Hepatic stellate cell (primary cell): ENCODE data around the gene SIGLEC10.

Source experiments
- DNase-seq: peaks from one replicate; pipeline ENCODE4 v3.0.0; 2011; ENCODE audit warnings: low spot score

SIGLEC10 gene

GRCh38 chr19:51392701-51393100 is 24.7 kb downstream of the SIGLEC10 start:
- DNase-seq = no peak

DNA sequence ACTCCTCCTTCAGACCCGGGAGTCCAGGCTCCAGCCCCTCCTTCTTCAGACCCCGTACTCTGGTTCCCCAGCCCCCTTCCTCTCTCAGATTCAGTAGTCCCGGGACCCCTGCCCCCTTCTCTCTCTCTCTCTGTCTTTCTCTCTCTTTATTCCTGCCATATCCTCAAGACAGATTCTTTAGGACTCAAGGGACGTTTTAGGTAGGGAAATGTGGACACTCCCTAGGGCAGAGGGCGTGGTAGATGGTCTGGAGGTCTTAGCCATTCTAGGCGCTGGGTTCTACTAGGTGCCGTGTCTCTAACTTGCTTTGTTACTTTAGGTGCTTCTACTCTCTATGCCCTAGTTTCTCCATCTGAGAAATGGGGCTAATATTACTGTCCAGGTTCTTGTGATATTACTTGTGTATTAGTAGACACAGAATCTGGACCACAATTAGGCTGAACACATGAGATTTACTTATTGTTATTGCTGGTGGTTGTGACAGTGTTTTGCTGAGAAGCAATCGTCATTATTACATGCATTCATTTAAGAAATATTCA is 26.3 kb downstream of the SIGLEC10 start:
- no peak for DNase-seq

- DNase-seq = no peak
Observed at GRCh38 chr19:51389143-51389542, 28.3 kb downstream of the SIGLEC10 start.

DNA sequence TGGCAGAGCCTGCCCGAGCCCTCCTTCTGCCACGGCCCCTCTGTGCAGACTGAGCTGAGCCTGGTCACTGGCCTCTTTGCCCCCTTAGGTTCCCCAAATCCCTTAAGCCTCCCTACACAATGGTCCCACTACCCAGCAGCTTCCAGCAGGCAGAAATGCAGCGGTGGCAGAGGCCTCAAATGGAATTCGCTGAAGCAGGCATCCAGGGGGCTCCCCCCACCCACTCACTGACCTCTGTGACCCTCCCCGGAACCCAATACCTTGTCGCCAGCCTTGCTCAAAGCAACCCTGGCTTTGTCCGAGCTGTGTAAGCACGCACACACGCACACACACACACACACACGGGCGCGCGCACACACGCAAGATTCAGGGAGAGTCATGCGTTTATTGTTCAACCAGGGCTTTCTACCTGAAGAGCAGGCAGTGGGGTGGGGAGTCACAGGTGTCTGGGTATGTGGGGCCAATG is 29.5 kb downstream of the SIGLEC10 start, which contains the start of gene LIM2:
Gene LIM2 (minus strand): TSS at position 51 of the 466 bp plus-strand sequence. CDS start 531 bp downstream, outside the sequence.
- no peak for DNase-seq

DNA sequence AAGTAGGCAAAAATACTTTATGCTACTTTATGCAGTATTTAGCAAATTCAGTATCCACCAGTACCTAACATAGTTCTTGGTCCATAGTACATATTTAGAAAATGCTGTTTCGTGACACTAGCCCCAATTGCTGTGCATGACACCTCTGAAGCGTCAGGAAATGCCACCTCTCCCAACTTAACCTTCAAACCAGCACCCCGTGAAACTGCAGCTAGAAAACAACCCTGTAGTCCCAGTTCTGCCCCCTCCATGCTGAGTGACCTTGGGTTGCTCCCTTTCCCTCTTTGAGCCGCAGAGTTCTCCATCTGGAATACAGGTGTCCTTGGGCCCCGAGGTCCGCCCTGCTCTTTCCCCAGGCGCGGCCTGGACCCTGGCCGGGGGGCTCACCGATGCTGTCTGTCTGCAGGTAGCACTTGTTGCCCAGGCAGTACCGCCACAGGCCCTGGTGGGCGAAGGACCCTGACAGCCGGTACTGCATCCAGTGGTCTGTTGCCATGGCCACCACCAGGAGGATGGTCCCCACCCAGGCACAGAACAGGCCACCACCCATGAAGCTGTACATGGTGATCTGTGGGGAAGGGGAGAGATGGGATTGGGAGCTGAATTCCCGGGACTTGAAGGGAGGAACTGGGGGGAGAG is 30.4 kb downstream of the SIGLEC10 start:
- no peak for DNase-seq

- no peak for DNase-seq
Observed at GRCh38 chr19:51382004-51382403, 35.4 kb downstream of the SIGLEC10 start.

DNA sequence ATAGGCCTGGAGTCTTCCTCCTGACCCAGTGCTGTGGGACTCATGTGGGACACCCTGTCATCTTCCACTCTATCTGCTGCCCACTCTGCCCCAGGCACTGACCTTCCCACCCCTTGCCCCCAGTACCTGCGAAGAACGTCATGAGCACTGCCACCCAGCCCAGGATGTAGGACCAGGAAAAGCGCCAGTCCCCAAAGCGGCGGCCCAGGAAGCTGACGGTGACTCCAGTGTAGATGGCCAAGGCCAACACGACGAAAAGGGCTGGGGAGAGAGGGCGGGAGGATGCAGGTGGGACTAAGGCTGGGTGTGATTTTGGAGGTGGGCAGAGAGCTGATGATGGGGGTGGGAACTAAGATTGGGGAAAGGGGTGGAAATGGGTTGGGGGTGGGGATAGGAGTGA is 37.1 kb downstream of the SIGLEC10 start:
- DNase-seq = no peak

GRCh38 chr19:51377422-51377821 is 40.0 kb downstream of the SIGLEC10 start:
- no peak for DNase-seq

DNA sequence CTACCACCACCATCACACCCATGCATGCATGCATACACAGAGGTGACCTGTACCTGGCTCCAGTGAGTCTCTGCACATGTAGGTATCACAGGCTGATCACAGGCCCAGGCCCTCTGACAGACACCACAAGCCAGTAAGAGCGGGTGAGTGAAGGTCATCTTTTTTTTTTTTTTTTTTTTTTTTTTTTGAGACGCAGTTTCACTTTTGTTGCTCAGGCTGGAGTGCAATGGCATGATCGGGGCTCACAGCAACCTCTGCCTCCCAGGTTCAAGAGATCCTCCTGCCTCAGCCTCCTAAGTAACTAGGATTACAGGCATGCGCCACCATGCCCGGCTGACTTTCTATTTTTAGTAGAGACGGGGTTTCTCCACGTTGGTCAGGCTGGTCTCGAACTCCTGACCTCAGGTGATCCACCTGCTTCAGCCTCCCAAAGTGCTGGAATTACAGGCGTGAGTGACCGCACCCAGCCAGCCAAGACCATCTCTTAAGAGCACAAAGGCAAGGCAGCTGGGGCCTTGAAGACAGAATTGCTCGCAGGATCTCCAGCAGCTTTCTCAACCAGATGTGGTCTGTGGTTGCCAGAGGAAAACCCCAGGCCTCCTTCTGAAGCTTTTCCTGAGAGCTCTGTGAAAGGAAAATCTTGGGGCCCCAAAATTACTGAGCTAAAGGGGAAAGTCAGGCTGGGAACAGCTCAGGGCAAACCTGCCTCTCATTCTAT is 41.8 kb downstream of the SIGLEC10 start:
- no peak for DNase-seq

DNA sequence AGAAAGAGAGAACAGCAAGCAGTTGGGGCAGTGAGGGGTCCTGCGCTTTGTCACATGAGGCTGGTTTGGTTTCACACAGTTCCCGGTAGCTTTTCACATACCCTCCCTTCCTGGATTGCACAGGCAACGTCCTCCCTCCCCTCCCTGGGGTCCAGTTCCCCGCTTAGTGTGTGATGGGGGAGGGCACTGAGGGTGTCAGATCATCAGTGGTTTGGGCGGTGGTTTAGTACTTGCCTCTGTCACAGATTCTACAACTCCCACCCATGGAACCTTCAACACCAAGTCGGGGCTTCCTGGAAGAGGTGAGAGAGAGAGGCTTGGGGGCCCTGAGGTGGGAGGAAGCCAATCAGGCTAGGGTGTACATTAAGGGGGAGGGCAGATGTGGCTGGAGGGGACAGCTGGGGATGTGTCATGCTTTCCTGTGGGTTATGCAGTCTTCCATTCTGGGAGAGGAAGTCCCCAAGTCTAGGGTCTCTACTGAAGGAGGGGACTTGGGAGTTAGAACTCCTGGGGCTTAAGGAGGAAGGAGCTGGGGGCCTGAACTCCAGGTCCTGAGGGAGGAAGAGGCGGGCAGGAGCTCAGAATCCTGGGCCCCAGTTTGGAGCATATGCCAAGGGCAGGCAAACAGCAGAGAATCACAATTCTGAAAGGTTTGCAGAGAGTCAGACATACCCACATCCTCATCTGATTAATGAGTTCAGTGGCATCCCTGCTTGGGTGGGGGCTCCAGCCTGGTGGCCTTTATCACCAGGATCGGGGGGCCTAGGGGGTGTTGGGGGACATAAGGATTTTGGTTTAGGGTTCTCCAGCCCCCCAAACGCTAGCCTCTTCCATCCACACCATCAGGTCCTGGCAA is 44.6 kb downstream of the SIGLEC10 start, which contains the start of gene NKG7:
Gene NKG7 (minus strand): TSS at position 6 of the 856 bp plus-strand sequence. CDS start 119 bp downstream, outside the sequence.
- DNase-seq = no peak

DNA sequence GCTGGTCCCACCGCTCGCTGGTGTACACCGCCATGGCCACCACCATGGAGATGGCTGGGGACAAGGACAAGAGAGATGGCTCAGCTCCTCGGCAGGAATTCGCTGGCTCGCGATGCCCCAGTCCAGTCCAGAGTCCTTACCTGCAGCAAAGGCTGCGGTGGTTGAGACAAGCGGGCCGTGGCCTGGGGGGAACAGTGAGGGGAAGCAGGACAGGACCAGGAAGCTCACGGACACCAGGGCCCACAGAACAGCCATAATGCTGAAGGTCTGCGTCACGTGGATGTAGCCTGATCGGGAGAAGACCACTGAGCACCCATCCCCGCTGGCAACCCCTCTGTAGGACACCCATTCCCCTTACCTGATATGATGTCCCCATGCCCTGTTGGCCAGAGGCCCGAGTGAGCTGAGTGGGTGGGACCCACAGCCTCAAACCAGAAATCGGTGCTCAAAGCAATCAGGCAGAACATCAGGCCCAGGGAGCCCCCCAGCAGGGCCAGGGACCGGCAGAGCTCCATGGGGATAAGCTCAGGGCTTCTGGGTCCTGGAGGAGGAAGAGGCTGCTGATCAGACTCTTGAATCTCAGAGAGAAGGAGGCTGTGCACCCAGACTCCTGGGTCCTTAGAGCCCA is 45.3 kb downstream of the SIGLEC10 start:
- no peak for DNase-seq

DNA sequence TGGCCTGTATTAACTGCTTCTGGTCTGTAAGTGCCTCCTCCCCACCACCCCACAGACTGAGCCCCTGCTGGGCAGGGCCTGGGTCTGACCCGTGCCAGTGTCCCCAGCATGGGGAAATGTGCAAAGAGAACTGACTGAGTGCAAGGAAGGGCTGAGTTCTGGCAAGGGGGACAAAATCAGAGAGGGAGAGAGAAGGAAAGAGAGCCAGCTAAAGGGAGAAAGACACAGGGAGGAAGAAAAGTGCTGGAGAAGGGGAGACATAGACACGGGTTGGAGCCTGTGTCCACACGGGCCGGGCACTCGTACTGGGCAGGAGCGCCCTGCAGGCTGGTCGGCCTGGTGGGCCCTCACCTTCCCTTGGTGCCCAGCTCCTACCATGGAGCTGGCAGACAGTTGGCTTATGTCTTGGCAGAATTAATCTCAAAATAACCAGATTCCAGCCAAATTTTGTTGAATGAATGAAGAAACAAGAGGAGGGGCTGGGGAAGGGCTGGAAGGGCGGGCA is 46.2 kb downstream of the SIGLEC10 start:
- no peak for DNase-seq

- DNase-seq = no peak
Observed at GRCh38 chr19:51370230-51370629, 47.2 kb downstream of the SIGLEC10 start.

- DNase-seq = peak; percentile 28
Observed at GRCh38 chr19:51368366-51369282, 48.8 kb downstream of the SIGLEC10 start, which contains the start of gene CLDND2. CLDND2 (minus strand) TSS chr19:51369003; CDS start chr19:51368577, 426 bp downstream.

- DNase-seq = peak; percentile 96
Observed at GRCh38 chr19:51367565-51368365, 49.7 kb downstream of the SIGLEC10 start.

DNA sequence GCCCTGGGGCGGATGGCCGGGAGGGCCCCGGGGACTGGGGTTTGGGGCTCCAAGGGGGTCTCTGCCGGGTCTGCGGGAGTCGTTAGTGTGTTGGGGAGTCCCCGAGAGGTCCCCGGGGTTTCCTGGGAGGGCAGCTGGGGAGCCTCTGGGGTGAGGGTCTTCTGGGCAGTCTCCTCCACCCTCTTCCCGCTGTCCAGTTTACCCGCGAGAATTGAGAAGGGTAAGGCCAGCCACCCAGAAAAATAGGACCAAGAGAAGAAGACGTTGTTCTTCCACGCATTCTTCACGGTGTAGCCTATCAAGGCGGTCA is 50.2 kb downstream of the SIGLEC10 start:
- DNase-seq = no peak

DNA sequence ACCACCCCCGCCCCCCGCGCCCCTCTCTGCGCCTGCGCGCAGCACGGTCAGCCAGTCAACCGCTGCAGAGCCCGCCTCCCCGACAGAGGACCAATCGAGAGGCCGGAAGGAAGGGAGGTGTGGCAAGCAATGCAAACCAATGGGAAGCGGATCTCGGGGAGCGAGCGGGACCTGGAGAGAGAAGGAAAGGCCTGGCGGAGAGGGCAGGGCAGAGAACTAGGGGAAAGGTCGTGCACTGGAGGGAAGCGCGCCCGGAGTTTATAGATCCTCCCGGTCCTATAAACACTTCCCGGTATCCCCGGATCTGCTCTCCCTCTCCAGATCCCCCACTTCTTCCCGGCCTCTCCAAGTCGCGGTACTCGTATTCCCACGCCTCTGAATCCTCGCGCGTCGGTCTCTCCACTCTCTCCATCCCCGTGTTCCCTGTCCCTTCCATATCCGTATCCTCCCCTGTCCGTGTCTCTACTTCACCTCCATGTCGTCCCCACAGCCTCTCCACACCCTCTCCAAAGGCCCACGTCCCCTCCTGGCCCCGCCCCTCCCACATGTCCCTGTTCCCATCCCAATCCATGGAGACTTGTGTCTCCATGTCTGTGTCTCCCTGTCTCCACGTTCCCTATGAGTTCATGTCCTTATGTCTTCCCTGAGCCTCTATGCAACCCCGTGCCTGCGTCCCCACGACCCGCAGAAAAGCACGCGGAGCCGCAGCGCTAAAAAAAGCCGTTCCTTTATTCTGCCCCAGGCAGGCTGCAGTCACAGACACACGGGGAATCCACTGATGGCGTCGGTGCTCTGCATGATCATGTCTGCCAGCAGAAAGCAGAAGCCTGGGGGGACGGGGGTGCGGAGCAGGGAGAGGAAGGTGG is 50.8 kb downstream of the SIGLEC10 start:
- DNase-seq = peak; percentile 99

DNA sequence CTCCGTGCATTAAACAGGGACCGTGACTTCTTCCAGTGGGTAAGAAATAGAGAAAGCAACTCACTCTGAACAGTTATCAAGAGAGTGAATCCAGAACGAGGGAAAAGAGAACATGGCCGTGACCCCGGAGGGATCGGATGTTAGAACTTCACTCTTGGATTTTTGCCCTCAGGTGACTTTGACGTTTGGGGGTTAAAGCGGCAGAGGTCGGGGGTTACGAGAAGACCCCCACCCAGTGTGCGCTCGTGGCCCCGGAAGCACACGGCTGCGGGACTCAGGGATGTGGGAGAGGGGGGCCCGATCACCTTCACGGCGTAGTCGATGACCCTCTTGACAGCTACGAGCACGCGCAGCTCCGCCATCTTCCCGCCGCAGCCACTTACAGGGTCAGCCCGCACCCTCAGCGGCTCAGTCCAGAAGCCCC is 51.5 kb downstream of the SIGLEC10 start, which contains the start of gene ETFB:
Gene ETFB (minus strand): TSS at position 424 of the 424 bp plus-strand sequence. CDS start 62 bp downstream, at position 362.
- no peak for DNase-seq
